Osteocyte (in vitro differentiated cells): ENCODE data around the gene AKAP13. TPM values are rescaled to one million over a fixed set of nuclear protein-coding genes. Genes with fewer than 3 reads are reported as not detected.

Source experiments
- DNase-seq: peaks from one replicate; pipeline ENCODE4 v3.0.0; 2021; ENCODE audit warnings: mixed read lengths; ENCODE audit not compliant: unreplicated experiment; ENCODE audit errors: extremely low spot score
- H3K27ac Mint-ChIP-seq: one replicate; pipeline ENCODE4 v1.8.0; 2021; ENCODE audit warnings: mild to moderate bottlenecking, mixed read lengths; ENCODE audit not compliant: unreplicated experiment
- H3K27me3 Mint-ChIP-seq: one replicate; pipeline ENCODE4 v1.8.0; 2021; ENCODE audit warnings: mixed read lengths; ENCODE audit not compliant: unreplicated experiment
- H3K36me3 Mint-ChIP-seq: one replicate; pipeline ENCODE4 v1.8.0; 2021; ENCODE audit warnings: mixed read lengths; ENCODE audit not compliant: unreplicated experiment
- H3K4me1 Mint-ChIP-seq: one replicate; pipeline ENCODE4 v1.8.0; 2021; ENCODE audit warnings: mixed read lengths; ENCODE audit not compliant: unreplicated experiment
- H3K4me3 Mint-ChIP-seq: one replicate; pipeline ENCODE4 v1.8.0; 2021; ENCODE audit warnings: mild to moderate bottlenecking, moderate library complexity, mixed read lengths; ENCODE audit not compliant: unreplicated experiment
- H3K9me3 Mint-ChIP-seq: one replicate; pipeline ENCODE4 v1.8.0; 2021; ENCODE audit warnings: mixed read lengths; ENCODE audit not compliant: unreplicated experiment
- total RNA-seq: library from RNA; stranded (reverse); gene quantifications from 2 replicates; pipeline ENCODE4 v1.2.1, GENCODE V29; 2021
- TF ChIP-seq, protein P1 (sequence below): fragments of 200-600 bp; sonication (generic); IDR thresholded peaks from 2 replicates; pipeline ENCODE4 v1.5.0; 2021; ENCODE audit warnings: antibody characterized with exemption, mild to moderate bottlenecking, moderate library complexity

Gene AKAP13
- total RNA-seq, 1 donor from 2014 or later: 146 TPM

DNA sequence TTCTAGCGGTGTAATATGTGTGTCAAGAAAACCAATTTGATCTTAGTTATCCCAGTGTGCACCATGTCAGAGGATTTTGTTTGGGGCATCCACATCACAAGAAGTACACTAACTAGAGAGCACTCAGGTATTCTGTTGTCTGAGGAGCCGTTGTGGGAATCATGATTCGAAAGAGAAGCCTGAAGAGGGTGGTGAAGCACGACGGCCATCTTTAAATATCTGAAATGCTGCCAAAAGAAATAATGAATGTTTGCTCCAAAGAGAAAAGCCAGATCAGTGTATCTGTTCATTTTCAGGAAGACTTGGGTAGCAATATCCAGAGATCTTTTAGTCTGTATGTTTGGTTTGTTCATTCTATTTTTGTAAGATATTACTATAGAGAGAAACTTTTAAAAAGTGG lies 233.7 kb downstream of the AKAP13 start:
- TF ChIP-seq, protein P1, sequence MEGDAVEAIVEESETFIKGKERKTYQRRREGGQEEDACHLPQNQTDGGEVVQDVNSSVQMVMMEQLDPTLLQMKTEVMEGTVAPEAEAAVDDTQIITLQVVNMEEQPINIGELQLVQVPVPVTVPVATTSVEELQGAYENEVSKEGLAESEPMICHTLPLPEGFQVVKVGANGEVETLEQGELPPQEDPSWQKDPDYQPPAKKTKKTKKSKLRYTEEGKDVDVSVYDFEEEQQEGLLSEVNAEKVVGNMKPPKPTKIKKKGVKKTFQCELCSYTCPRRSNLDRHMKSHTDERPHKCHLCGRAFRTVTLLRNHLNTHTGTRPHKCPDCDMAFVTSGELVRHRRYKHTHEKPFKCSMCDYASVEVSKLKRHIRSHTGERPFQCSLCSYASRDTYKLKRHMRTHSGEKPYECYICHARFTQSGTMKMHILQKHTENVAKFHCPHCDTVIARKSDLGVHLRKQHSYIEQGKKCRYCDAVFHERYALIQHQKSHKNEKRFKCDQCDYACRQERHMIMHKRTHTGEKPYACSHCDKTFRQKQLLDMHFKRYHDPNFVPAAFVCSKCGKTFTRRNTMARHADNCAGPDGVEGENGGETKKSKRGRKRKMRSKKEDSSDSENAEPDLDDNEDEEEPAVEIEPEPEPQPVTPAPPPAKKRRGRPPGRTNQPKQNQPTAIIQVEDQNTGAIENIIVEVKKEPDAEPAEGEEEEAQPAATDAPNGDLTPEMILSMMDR: no peak
- Mint-ChIP-seq H3K4me3 (peak overlapping the region; percentile 46), H3K36me3 (peaks cover 5% of the 10 kb centered on the region), H3K9me3 (no peaks in the 10 kb centered on the region), H3K4me1 (peaks cover 29% of the 10 kb centered on the region), H3K27me3 (no peaks in the 10 kb centered on the region), H3K27ac (peak overlapping the region; percentile 87)
- DNase-seq: no peak

DNA sequence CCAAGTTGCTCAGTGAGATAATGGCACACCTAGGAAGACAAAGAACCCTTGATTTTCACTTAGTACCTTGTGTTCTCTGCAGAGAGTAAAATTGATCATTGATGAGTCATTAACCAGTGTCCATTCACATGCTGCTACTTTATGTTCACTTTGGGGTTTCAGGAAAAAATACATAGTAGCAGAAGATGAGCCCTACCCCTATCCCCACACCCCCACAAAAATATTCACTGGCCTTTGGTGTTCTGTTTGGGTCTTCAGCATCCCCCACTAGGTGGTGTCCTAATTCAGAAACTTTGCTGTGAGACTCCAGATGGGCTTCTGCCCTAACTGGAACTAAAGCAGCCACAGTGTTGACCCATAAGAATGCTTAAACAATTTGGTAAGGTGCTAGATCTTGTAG lies 235.5 kb downstream of the AKAP13 start:
- TF ChIP-seq, protein P1: peak; percentile 62
- DNase-seq: no peak
- H3K4me3 Mint-ChIP-seq: no peak overlapping the region
- no peaks in the 10 kb centered on the region for H3K9me3 Mint-ChIP-seq
- no peaks in the 10 kb centered on the region for H3K27me3 Mint-ChIP-seq
- H3K36me3 Mint-ChIP-seq: peaks cover 5% of the 10 kb centered on the region
- peak overlapping the region; percentile 44 for H3K27ac Mint-ChIP-seq
- peaks cover 25% of the 10 kb centered on the region for H3K4me1 Mint-ChIP-seq

DNA sequence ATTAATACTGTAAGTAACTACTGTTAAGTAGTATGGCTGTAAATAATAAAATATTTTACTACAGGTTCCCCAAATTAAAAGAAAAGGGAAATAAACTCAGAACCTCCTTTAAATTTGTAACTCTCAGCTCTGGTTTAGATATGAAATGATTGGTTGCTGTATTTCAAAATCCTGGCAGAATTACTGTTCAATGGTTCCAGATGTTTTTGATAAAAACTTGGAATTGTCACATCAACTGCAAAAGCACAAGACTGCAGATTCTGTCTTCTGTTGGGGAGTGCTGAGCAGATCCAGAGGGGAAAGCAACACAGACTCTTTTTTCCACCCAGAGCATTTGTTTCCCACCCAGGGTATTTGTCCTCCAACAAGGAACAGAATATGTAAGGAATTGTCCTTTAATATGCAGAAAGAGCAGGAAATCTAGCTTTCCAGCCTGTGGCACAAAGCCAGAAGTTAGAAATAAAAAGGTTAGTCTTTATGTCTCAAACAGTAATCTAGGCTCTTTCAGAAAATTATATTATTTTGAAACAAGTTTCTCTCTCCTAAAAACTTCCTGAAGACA lies 236.2 kb downstream of the AKAP13 start:
- H3K27me3 Mint-ChIP-seq: no peaks in the 10 kb centered on the region
- no peaks in the 10 kb centered on the region for H3K36me3 Mint-ChIP-seq
- H3K4me1 Mint-ChIP-seq: peaks cover 25% of the 10 kb centered on the region
- no peak overlapping the region for H3K27ac Mint-ChIP-seq
- DNase-seq: no peak
- TF ChIP-seq, protein P1: no peak
- no peaks in the 10 kb centered on the region for H3K9me3 Mint-ChIP-seq
- H3K4me3 Mint-ChIP-seq: no peak overlapping the region

DNA sequence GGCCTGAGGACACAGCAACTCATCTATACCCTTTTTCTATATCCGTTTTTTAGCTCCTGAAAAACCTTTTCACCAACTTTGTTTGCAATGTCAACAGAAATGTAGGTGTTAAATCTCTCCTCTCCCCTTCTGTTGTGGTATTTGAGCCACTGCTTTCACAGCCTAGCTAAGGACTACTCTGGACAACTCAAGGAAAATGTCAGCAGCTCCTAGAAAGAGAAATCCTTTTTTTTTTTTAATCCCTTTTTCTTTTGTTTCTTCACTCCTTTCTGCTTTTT lies 237.8 kb downstream of the AKAP13 start:
- Mint-ChIP-seq H3K27me3 (no peaks in the 10 kb centered on the region), H3K27ac (no peak overlapping the region), H3K36me3 (no peaks in the 10 kb centered on the region), H3K4me1 (peaks cover 41% of the 10 kb centered on the region), H3K9me3 (no peaks in the 10 kb centered on the region), H3K4me3 (no peak overlapping the region)
- TF ChIP-seq, protein P1: no peak
- no peak for DNase-seq

DNA sequence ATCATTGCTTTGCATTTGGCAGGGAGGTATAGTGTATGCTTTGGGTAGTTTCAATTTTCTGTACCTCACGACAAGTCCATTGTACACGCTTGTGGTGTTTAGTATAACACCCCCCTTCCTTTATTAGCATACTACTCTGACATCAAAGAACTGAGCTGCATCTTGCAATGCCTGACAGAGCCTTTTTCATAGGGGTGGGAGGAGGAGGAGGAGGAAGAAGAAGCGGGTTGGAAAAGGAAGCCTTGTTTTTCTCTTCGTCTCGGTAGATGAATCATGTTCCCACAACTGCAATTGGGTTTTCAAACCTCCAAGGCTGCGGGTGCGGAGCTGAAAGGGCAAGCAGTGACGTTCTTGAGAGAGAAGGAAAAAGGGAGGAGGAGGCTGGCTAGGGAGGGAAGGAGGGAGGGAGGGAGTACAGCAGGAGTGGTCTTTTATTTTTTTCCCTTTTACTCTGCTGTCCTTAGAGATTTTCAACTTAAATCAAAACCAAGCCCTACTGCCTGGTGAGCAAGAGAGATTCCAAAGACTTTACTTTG lies 238.6 kb downstream of the AKAP13 start:
- no peaks in the 10 kb centered on the region for H3K9me3 Mint-ChIP-seq
- no peaks in the 10 kb centered on the region for H3K36me3 Mint-ChIP-seq
- no peak overlapping the region for H3K4me3 Mint-ChIP-seq
- H3K27ac Mint-ChIP-seq: no peak overlapping the region
- no peaks in the 10 kb centered on the region for H3K27me3 Mint-ChIP-seq
- peak; percentile 85 for DNase-seq
- peaks cover 46% of the 10 kb centered on the region for H3K4me1 Mint-ChIP-seq
- TF ChIP-seq, protein P1: no peak
